NCI-H146 treated with DMSO at 0.1 percent for 48 hours (cell line): ENCODE measurements around the gene PES1.
"Not testable (repeated sequence)": the region's sequence is repeated elsewhere in the genome, so short reads cannot be mapped to it uniquely, and the experiment has no call there.

Experiments used
- DNase-seq: peaks from one replicate; lab custom pipeline; 2025; ENCODE audit not compliant: unreplicated experiment; lab: John Stamatoyannopoulos, UW

PES1 gene

GRCh38 chr22:30609260-30610185 is 17.8 kb upstream of the PES1 start:
- DNase-seq: no peak

GRCh38 chr22:30607939-30608338 is 16.2 kb upstream of the PES1 start:
- no peak for DNase-seq

GRCh38 chr22:30607300-30607930 is 15.7 kb upstream of the PES1 start:
- DNase-seq: no peak

GRCh38 chr22:30606455-30607299 is 15.0 kb upstream of the PES1 start, which contains the start of gene TCN2:
TCN2 (plus strand) TSS chr22:30607174; CDS start chr22:30607332, 158 bp downstream.
- DNase-seq: peak; percentile 66

GRCh38 chr22:30605449-30606110 is 13.9 kb upstream of the PES1 start:
- peak; percentile 12 for DNase-seq

- DNase-seq: no peak
Observed at GRCh38 chr22:30604723-30605122, 13.0 kb upstream of the PES1 start.

GRCh38 chr22:30603801-30604200 is 12.1 kb upstream of the PES1 start:
- no peak for DNase-seq

GRCh38 chr22:30602049-30602448 is 10.3 kb upstream of the PES1 start:
- peak; percentile 22 for DNase-seq

GRCh38 chr22:30601464-30601863 is 9.8 kb upstream of the PES1 start:
- DNase-seq: no peak

GRCh38 chr22:30600921-30601320 is 9.2 kb upstream of the PES1 start:
- no peak for DNase-seq

- DNase-seq: no peak
Observed at GRCh38 chr22:30598986-30599385, 7.3 kb upstream of the PES1 start.

- DNase-seq: no peak
Observed at GRCh38 chr22:30596886-30597285, 5.2 kb upstream of the PES1 start.

GRCh38 chr22:30596199-30596598 is 4.5 kb upstream of the PES1 start:
- DNase-seq: no peak

- not testable (repeated sequence) for DNase-seq
Observed at GRCh38 chr22:30592360-30592713, 627 bp upstream of the PES1 start.

GRCh38 chr22:30591191-30591587 is 521 bp downstream of the PES1 start:
- no peak for DNase-seq

- DNase-seq: no peak
Observed at GRCh38 chr22:30586414-30586813, 5.3 kb downstream of the PES1 start.

- DNase-seq: no peak
Observed at GRCh38 chr22:30584441-30584840, 7.3 kb downstream of the PES1 start.

- DNase-seq: no peak
Observed at GRCh38 chr22:30582788-30583545, 8.7 kb downstream of the PES1 start.

GRCh38 chr22:30582051-30582450 is 9.7 kb downstream of the PES1 start:
- DNase-seq: no peak

- DNase-seq: no peak
Observed at GRCh38 chr22:30580896-30581295, 10.8 kb downstream of the PES1 start.
